Measurements from ENCODE around the gene C3orf20. TPM values are rescaled to one million over a fixed set of nuclear protein-coding genes. Genes with fewer than 3 reads are reported as not detected.

C3orf20 gene
- total RNA-seq, 1 experiment from 2014 or later, result not detected

GRCh38 chr3:14774431-14774830 is 99.5 kb downstream of the C3orf20 start:
- DNase-seq (ENCODE audit: low read depth), result no peak

GRCh38 chr3:14775011-14775410 is 100.1 kb downstream of the C3orf20 start:
- DNase-seq (ENCODE audit: low read depth), result no peak

GRCh38 chr3:14775563-14775962 is 100.6 kb downstream of the C3orf20 start:
- no peak for DNase-seq (ENCODE audit: low read depth)

- no peak for DNase-seq (ENCODE audit: low read depth)
Observed at GRCh38 chr3:14779069-14779685, 104.2 kb downstream of the C3orf20 start.

- peak; percentile 48 for DNase-seq (ENCODE audit: low read depth)
Observed at GRCh38 chr3:14780927-14781507, 106.1 kb downstream of the C3orf20 start.

GRCh38 chr3:14783480-14784086 is 108.6 kb downstream of the C3orf20 start:
- DNase-seq (ENCODE audit: low read depth), result no peak

- peak; percentile 33 for DNase-seq (ENCODE audit: low read depth)
Observed at GRCh38 chr3:14784087-14784681, 109.2 kb downstream of the C3orf20 start.

GRCh38 chr3:14785207-14786155 is 110.5 kb downstream of the C3orf20 start:
- DNase-seq (ENCODE audit: low read depth), result no peak

GRCh38 chr3:14786369-14786768 is 111.4 kb downstream of the C3orf20 start:
- DNase-seq (ENCODE audit: low read depth), result no peak

- no peak for DNase-seq (ENCODE audit: low read depth)
Observed at GRCh38 chr3:14787630-14788029, 112.7 kb downstream of the C3orf20 start.

GRCh38 chr3:14788644-14789043 is 113.7 kb downstream of the C3orf20 start:
- DNase-seq (ENCODE audit: low read depth), result no peak

GRCh38 chr3:14789221-14789620 is 114.3 kb downstream of the C3orf20 start:
- DNase-seq (ENCODE audit: low read depth), result no peak

GRCh38 chr3:14789640-14790285 is 114.8 kb downstream of the C3orf20 start:
- DNase-seq (ENCODE audit: low read depth), result no peak

- DNase-seq (ENCODE audit: low read depth), result peak; percentile 67
Observed at GRCh38 chr3:14791343-14791945, 116.5 kb downstream of the C3orf20 start.

- no peak for DNase-seq (ENCODE audit: low read depth)
Observed at GRCh38 chr3:14792691-14793121, 117.8 kb downstream of the C3orf20 start.

- DNase-seq (ENCODE audit: low read depth), result no peak
Observed at GRCh38 chr3:14793126-14793857, 118.4 kb downstream of the C3orf20 start.

GRCh38 chr3:14793858-14794234 is 118.9 kb downstream of the C3orf20 start:
- no peak for DNase-seq (ENCODE audit: low read depth)

GRCh38 chr3:14794435-14794834 is 119.5 kb downstream of the C3orf20 start:
- DNase-seq (ENCODE audit: low read depth), result no peak

- DNase-seq (ENCODE audit: low read depth), result no peak
Observed at GRCh38 chr3:14795996-14796395, 121.1 kb downstream of the C3orf20 start.

- no peak for DNase-seq (ENCODE audit: low read depth)
Observed at GRCh38 chr3:14796403-14797077, 121.6 kb downstream of the C3orf20 start.

All from Daoy (cell line).